SW 1271 (cell line): Measurements from ENCODE around the gene PTPRU.
A peak's percentile ranks its signal among the peaks of the same experiment; 100 is the strongest.

Source experiments
- DNase-seq, 2 experiments: peaks; one replicate each; lab custom pipeline; 2025; lab: John Stamatoyannopoulos, UW

Gene PTPRU

DNA sequence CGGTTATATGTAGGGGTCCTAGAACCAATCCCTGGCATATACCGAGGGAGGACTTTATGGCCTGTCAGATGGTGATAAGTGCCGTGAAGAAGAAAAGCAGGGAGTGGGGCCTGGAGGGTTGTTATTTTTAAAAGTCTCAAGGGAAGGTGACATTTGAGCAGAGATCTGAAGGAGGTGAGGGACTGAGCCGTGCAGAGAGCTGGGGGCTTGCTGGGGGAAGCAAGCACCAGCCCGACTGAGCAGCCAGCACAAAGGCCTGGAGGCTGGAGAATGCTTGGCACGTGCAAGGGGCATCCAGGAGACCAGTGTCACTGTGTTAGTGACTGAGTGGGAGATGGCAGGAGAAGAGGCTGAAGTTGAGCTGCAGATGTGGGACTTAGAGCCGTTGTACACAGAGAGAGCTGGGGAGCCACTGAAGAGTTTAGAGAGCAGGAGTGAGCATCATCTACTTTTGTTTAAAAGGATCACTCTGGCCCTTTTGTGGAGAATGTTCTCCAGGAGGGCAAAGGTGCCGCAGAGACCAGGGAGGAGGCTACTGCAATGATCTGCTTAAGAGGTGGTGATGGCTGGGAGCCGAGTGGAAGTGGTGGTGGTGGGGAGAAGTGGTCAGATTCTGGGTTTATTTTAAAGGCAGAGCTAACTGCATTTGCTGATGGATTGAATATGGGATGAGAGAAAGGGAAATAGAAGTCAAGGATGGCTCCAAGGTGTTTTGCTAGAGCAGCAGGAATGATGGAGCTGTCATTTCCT, 31.2 kb downstream of the PTPRU start:
- no peak for DNase-seq

GRCh38 chr1:29269382-29269781, 33.1 kb downstream of the PTPRU start:
- no peak for DNase-seq

DNA sequence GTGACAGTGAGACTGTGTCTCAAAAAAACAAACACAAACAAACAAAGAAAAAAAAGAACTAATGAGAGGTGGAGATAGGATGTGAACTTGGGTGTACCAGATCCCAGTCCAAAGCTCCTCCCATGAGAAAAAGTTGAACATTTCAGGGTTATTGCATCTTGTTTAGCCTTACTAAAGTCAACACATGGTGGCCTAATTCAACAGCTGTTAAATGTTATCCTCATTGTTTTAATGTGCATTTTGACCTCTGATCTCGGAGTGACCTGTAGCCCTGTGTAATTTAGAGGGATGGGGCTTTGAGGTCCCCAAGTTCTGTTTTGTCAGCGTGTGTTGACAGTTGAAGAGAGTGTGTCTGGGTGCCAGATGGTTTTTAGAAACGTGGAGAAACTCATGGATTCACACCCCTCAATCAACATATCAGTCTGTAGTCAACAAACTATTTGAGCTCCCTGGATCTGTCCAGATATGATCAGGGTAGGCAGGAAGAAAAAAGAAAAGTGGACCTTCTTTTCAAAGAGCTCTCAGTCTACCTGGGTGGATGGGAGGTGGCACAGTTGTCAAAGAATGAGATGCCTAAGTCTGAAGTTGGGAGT, 34.7 kb downstream of the PTPRU start:
- DNase-seq: no peak

DNA sequence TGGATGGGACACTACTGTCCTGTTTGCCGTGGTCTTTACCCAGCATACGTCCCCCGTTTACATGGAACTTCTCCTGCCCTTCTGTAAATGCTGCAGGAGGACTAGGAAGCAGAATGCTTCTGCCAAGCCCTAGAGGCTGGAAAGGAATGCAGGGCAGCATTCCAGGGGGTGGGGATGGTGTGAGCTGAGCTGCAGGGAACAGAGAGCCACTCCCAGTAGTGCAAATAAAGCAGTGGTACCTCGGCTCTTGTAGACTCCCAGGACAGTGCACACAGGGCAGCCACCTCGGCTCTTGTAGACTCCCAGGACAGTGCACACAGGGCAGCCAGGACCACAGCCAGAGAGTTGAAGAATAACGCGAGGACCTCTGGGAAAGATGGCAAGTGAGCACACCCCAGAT, 35.4 kb downstream of the PTPRU start:
- DNase-seq: peak in 1 of 2 experiments; percentile 4

DNA sequence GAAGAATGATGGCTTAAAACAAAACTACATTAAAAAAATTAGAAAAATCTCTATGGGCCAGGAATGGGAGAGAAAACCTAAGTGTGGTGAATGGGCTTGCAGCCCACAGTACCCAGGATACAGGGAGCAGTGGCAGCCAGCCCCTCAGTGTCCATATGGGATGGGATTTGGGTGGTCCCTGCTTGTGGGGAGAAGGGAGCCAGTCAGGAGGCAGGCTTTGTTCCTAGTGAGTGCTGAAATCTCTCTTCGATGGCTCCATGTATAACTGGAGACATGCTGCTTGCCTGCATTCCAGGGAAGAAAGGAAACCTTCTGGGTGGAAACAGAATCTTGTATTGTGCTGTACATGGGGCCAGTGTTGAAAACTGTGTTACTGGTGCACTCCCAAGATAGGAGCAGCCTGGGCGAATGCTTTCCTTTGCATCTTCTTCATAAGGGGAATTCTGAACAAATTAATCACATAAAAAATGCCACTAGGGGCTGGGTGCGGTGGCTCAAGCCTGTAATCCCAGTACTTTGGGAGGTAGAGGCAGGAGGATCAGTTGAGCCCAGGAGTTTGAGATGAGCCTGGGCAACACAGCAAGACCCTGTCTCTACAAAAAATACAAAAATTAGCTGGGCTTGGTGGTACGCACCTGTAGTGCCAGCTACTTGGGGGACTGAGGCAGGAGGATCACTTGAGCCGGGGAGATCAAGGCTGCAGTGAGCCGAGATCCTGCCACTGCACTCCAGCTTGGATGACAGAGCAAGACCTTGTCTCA, 36.0 kb downstream of the PTPRU start:
- DNase-seq: no peak

DNA sequence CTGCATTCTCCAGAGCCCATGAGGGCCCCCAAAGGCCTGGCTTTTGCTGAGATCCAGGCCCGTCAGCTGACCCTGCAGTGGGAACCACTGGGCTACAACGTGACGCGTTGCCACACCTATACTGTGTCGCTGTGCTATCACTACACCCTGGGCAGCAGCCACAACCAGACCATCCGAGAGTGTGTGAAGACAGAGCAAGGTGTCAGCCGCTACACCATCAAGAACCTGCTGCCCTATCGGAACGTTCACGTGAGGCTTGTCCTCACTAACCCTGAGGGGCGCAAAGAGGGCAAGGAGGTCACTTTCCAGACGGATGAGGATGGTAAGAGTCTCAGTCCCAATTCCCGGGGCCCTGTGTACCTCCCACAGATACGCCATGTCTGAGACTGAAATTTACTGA, 39.1 kb downstream of the PTPRU start:
- DNase-seq: no peak

GRCh38 chr1:29278124-29278523, 41.8 kb downstream of the PTPRU start:
- DNase-seq: no peak

GRCh38 chr1:29279406-29279805, 43.1 kb downstream of the PTPRU start:
- DNase-seq: no peak

DNA sequence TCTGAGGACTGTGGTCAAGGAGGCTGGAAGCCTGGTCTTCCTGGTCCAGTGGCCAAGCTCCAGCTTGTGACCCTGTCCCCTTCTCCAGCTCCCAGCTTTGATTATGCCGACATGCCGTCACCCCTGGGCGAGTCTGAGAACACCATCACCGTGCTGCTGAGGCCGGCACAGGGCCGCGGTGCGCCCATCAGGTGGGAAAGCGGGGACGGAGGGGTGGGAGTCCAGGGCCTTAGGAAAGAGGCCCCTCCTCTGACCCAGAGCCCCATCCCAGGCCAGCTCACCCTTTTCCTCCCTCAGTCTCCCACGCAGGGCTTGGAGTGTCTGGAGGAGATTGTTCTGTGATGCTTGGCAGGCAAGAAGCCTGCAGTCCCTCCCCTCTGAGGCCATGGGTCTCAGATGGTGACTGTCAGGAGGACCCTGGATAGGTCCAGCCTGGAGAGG, 43.6 kb downstream of the PTPRU start:
- DNase-seq: no peak

DNA sequence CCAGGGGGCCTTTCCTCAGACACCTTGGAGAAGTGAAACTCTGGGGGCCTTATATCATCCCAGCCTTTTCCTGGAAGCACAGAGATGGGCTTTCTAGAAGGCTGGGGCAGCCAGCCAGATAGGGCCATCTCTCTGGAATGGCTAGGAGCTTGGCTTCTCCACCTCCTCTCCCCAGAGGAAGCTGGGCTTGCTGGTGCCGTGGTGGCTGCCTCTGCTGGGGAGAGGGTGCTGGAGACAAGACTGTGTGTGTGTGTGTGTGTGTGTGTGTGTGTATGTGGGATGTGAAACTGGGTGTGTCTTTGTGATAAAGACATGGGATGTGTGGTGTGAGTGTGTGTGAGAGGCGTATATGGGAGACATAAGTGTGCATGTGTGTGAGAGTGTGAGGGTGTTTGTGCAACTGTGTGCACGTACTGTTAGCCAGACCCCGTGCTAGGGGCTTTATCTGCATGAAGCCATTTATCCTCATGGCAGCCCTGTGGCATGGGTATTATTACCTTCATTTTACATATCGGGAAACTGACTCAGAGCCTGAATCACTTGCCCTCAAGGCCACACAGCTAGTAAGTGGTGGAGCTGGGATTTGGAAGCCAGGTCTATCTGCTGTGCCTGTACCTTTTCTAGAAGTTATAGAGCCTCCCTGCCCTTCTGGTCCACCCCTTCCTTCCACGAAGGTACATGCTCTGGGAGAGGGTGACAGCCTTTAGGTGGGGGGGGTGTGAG, 44.2 kb downstream of the PTPRU start:
- no peak for DNase-seq

- no peak for DNase-seq
Measured at GRCh38 chr1:29281571-29281970, 45.2 kb downstream of the PTPRU start.

GRCh38 chr1:29282135-29282923, 46.0 kb downstream of the PTPRU start:
- DNase-seq: no peak

GRCh38 chr1:29282924-29283803, 46.8 kb downstream of the PTPRU start:
- peak in 1 of 2 experiments; percentile 39 for DNase-seq

DNA sequence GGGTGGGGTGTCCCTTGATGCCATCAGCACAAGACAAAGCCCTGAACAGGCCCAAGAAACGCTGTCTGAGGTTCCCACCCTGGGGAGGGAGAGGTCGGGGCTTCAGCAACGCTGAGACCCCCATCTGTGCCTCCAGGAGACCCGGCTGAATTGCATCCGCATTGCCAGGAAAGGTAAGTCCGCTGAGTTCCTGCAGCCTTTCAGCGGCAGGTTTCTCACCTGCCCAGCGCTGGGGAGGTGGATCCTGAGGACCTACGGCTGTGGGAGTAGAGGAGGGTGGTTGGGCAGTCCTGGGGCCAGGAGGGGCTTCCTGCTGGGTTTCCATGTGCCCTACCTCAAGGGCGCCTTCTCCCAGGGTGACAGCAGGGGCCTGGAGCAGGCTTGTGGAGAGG, 47.5 kb downstream of the PTPRU start:
- DNase-seq: no peak

DNA sequence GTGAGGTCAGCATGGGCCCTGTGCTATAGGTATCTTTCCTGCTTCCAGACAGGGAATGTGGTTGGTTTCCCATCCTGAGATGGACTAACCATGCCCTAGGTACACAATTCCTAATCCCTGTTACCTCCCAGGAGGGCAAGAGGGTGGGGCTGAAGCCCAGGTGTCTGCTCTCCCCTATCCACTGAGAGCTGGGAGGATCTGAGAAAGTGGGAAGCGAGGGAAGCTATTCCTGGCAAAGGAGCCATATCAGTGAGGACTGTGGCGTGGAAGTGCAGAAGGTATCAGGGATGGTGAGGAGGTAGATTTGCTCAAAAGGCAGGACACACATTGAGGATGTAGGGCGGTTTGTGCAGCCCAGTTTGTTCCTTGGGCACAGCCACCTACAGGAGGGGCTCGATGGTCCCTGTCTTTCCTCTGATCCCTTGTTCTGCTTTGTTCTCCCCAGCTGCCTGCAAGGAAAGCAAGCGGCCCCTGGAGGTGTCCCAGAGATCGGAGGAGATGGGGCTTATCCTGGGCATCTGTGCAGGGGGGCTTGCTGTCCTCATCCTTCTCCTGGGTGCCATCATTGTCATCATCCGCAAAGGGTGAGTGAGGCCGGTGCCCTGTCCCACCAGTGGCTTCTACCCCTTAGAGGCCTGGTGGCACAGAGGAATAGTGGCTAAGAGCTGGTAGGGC, 48.1 kb downstream of the PTPRU start:
- no peak for DNase-seq

DNA sequence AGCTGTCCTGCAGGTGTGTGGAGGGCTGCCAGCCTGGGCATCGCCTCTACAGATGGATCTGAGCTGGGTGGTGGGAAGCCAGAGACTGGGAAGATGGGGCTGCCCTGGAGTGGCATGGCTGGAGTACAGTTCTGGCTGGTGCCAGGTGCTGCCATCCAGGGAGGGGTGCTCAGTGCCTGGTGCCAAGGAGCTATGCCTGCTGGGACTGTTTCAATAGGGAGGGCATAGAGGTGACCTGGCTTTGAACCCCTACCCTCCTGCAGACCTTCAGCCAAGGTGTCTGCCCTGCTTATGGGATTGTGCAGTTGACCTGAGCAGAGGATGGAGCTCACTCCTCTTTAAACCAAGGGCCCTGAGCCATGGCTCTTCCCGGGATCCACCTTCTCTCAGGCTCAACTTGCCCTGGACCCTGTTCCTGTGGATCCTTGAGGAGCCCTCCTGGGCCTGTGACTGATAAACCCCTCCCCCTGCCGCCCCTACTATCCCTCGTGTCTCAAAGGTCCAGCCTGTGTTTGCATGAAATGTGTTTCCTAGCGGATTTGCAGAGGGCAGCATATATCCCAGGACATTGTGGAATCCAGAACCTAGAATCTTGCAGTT, 48.7 kb downstream of the PTPRU start:
- DNase-seq: no peak

DNA sequence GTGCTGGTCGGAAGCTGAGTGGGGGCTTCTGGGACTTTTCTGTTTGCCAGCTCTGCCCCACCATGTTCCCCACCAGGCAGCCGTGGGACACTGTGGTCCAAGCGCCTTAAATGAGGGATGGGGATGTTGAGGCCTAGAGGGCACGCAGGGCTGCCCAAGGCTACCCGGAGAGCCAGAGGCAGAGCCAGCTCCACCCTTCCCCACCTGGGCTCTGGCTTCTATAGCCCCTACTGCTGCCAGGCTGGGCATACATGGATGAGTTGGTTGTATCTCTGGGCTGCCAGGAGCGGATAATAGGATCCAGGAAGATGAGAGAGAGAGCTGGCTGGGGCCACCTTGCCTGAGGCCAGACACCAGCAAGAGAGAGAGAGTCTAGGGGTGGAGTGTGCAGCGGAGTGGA, 49.4 kb downstream of the PTPRU start:
- DNase-seq: no peak

GRCh38 chr1:29286194-29286767, 50.0 kb downstream of the PTPRU start:
- DNase-seq: no peak

GRCh38 chr1:29289493-29289892, 53.2 kb downstream of the PTPRU start:
- DNase-seq: no peak
